GM12891 (cell line): ENCODE measurements around the gene SLC12A1.

Experiments
- POLR2A ChIP-seq: IDR thresholded peaks from 2 replicates; pipeline ENCODE4 v1.6.1; 2011; ENCODE audit warnings: low read depth, low read length, control low read depth
- POLR2AphosphoS5 ChIP-seq: IDR thresholded peaks from 2 replicates; pipeline ENCODE4 v1.6.1; 2011; ENCODE audit warnings: low read depth, low read length, control low read depth
- POU2F2 ChIP-seq: IDR thresholded peaks from 2 replicates; pipeline ENCODE4 v1.6.1; 2011; ENCODE audit warnings: low read depth, mild to moderate bottlenecking, control low read depth, low read length, moderate library complexity
- TAF1 ChIP-seq: IDR thresholded peaks from 2 replicates; pipeline ENCODE4 v1.6.1; 2011; ENCODE audit warnings: low read depth, low read length, control low read depth

GRCh38 chr15:48239334-48239733 lies 33.2 kb downstream of the SLC12A1 start:
- TF ChIP-seq POLR2A: no peak
- no peak for TF ChIP-seq POU2F2
- TF ChIP-seq POLR2AphosphoS5: no peak
- no peak for TF ChIP-seq TAF1
